HUES48 (cell line): ENCODE measurements around the gene C1GALT1.

Experiments
- H3K27ac ChIP-seq: one replicate; pipeline ENCODE4 v1.7.0; 2013; ENCODE audit warnings: low read depth, low read length, inconsistent platforms
- H3K27me3 ChIP-seq: 2 replicates; pipeline ENCODE4 v1.6.1; 2013; ENCODE audit warnings: mild to moderate bottlenecking, low read length; ENCODE audit not compliant: control insufficient read depth, insufficient read depth
- H3K36me3 ChIP-seq: 2 replicates; pipeline ENCODE4 v1.6.1; 2013; ENCODE audit warnings: low read length; ENCODE audit not compliant: control insufficient read depth, insufficient read depth
- H3K4me1 ChIP-seq: 2 replicates; pipeline ENCODE4 v1.6.1; 2013; ENCODE audit warnings: mild to moderate bottlenecking, low read length; ENCODE audit not compliant: control insufficient read depth, insufficient read depth
- H3K4me3 ChIP-seq: 2 replicates; pipeline ENCODE4 v1.5.1; 2013; ENCODE audit warnings: mild to moderate bottlenecking, low read depth, low read length
- H3K9ac ChIP-seq: 2 replicates; pipeline ENCODE4 v1.6.1; 2013; ENCODE audit warnings: mild to moderate bottlenecking, low read depth, low read length, moderate library complexity
- H3K9me3 ChIP-seq: 2 replicates; pipeline ENCODE4 v1.6.1; 2013; ENCODE audit warnings: low read length; ENCODE audit not compliant: control insufficient read depth, insufficient read depth

The C1GALT1 gene

DNA sequence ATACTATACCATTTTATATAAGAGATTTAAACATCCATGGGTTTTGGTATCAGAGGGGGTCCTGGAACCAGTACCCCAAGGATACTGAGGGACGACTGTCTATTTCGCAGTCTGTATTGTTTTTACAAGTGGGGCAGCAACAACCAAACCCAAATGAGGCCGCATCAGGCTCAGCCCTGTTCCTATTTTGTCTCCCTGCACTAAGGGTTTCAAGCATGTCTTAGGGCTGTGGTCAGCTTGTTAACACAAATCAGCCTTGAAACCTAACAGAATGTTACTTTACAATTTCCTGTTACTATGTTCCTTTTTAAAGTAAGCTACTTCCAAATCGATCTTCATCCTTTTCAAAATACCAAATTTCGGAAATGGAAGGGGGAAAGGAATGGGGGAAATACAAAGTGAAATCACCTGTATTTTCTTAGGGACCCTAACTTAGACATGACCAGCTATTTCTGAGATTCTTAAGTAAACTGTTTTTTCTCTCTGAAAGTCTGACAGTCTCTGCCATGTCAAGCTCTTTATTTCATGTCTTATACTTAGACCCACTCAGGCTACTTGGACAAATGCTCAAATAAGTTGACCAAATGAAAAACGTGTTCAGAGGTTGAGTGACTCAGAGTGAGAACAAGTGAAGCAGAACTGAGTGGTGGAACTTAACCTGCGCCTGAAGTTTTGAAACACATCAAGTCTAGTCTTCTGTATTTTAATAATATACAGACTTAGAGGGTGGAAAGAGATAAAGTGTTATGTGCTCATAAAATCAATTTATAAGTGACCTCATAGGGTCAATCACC lies 75.8 kb downstream of the C1GALT1 start:
- Histone ChIP-seq H3K4me3 (no peak overlapping the region), H3K27me3 (no peaks in the 10 kb centered on the region), H3K9ac (no peak overlapping the region), H3K4me1 (peaks cover 15% of the 10 kb centered on the region), H3K27ac (no peak overlapping the region), H3K9me3 (no peaks in the 10 kb centered on the region), H3K36me3 (peaks cover 6% of the 10 kb centered on the region; the same call in 1 of the 2 replicates)

DNA sequence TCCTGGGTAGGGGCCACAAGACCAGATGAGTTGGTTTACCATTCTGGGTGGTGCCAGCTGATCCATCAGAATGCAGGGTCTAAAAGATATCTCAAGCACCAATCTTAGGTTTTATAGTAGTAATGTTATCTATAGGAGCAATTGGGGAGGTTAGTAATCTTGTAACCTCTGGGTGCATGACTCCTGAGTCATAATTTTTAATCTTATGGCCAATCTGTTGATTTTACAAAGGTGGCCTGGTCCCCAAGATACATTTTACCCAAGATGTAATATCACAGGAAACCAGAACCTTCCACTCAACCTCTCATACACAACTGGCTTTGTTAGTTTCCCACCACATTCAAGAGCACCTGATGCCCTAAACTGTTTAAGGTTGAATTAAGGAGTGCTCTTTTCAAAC lies 79.5 kb downstream of the C1GALT1 start:
- Histone ChIP-seq H3K4me1 (peaks cover 22% of the 10 kb centered on the region), H3K36me3 (no peaks in the 10 kb centered on the region), H3K27me3 (no peaks in the 10 kb centered on the region), H3K9me3 (no peaks in the 10 kb centered on the region), H3K27ac (no peak overlapping the region), H3K9ac (no peak overlapping the region), H3K4me3 (no peak overlapping the region)

DNA sequence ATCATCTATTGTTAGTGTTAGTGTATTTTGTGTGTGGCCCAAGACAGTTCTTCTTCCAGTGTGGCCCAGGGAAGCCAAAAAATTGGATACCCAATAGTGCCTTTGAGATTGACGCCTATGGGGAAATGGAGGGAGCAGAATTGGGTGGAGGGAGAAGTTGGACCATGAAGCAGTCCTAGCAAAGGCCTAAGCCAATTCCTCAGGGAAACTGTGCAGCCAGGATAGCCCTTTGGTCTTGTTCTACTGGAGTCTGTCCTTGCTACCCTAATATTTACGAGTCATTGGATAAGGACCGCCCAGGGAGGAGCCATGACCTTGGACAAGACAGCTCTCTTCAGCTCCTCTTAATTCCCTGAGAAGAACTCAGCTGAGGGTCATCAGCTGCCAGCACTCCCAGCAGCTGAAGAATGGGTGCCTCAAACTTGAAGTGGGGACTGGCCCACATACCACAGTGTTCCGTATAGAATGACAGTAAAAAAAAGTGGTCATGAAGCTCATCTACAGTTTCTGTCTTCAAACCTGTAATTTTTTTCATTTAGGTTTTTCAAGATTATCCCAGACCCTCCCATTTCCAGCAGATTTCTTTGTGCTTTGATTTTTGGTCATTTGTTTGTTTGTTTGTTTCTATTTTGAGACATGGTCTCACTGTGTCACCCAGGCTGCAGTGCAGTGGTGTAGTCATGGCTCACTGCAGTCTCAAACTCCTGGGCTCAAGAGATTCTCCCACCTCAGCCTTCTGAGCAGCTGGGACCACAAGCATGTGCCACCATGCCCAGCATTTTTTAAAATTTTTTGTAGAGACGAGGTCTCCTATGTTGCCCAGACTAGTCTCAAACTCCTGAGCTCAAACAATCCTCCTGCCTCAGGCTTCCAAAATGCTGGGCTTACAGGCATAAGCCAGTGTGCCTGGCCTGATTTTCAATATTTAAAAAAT lies 81.2 kb downstream of the C1GALT1 start:
- Histone ChIP-seq H3K9me3 (no peaks in the 10 kb centered on the region), H3K4me1 (peaks cover 12% of the 10 kb centered on the region), H3K9ac (no peak overlapping the region), H3K27me3 (no peaks in the 10 kb centered on the region), H3K4me3 (no peak overlapping the region), H3K36me3 (no peaks in the 10 kb centered on the region), H3K27ac (no peak overlapping the region)

DNA sequence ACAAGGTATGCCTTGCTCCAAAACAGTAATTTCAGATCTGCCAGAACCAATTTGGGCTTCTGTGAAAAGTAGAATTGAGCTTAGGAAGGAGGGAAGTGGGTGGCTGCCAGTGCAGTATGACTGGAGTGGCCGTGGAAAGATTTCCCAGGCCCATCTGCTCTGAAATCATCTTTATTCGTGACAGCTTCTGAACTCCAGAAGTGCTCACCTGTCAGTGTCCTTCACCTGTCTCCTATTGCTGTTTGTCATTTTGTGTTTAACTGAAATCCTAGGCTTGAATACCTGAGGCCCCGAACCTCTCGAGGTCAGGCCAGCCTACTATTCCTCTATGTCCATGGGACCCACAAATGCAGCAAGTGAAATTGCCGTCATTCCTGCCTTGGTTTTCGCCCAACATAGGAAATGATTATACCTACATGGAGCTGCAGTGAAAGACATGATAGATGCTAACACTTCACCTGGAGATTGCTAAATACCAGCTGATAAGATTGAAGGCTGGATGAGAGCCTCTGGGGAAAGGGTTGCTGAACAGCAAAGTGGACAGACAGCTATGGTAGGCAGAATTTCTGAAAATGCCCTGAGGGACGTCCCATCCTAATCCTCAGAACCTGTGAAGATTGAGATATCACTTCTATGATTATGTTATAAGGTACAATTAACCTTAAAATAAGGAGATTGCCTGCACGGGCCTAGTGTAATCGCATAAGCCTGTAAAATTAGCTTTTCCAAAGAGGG lies 82.1 kb downstream of the C1GALT1 start:
- H3K9ac ChIP-seq = no peak overlapping the region
- no peak overlapping the region for H3K27ac ChIP-seq
- H3K4me1 ChIP-seq = peaks cover 7% of the 10 kb centered on the region
- H3K36me3 ChIP-seq = no peaks in the 10 kb centered on the region
- no peaks in the 10 kb centered on the region for H3K27me3 ChIP-seq
- no peak overlapping the region for H3K4me3 ChIP-seq
- H3K9me3 ChIP-seq = no peaks in the 10 kb centered on the region

DNA sequence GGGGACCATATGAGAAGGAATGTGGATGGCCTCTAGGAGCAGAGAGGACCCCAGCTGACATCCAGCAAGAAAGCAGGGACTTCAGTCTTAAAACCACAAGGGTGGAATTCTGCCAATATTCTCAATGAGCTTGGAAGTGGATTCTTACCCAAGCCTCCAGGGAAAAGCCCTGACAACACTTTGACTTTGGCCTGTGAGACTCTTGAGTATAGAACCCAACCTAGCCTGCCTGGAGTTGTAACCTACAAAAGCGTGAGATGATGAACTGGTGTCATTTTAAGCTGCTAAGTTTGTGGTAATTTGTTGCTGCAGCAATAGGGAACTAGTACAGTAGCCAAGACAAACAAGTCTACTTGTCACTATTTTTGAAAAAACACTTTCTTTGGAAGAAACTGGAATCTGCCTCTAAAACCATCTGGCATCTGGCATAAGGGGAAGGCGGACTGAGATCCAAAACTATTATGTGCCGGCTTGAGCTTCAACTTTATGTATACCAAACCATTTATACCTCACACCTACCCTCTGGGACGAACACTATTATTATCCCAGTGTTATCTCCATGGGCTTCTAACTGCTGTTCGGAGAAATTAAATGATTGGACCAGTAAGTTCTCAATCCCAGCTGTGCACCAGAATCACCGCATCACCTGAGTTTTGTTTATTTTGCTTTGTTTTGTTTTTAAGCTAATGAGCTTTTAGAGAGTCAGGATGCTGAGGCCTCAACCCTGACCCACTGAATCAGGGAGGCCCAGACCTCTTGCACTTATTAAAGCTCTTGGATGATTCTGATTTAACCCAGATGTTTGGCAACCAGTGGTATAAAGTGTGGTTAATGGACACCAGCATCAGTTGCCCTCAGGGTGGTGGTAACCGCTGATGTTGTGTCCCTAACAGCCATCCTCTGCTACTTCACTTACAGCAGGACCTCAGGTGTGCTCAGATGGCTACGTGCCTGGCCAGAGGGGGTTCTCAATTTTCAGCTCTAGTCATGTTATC lies 83.0 kb downstream of the C1GALT1 start:
- H3K27ac ChIP-seq = no peak overlapping the region
- no peaks in the 10 kb centered on the region for H3K27me3 ChIP-seq
- no peak overlapping the region for H3K9ac ChIP-seq
- H3K36me3 ChIP-seq = no peaks in the 10 kb centered on the region
- H3K4me3 ChIP-seq = no peak overlapping the region
- peaks cover 7% of the 10 kb centered on the region for H3K4me1 ChIP-seq
- no peaks in the 10 kb centered on the region for H3K9me3 ChIP-seq

DNA sequence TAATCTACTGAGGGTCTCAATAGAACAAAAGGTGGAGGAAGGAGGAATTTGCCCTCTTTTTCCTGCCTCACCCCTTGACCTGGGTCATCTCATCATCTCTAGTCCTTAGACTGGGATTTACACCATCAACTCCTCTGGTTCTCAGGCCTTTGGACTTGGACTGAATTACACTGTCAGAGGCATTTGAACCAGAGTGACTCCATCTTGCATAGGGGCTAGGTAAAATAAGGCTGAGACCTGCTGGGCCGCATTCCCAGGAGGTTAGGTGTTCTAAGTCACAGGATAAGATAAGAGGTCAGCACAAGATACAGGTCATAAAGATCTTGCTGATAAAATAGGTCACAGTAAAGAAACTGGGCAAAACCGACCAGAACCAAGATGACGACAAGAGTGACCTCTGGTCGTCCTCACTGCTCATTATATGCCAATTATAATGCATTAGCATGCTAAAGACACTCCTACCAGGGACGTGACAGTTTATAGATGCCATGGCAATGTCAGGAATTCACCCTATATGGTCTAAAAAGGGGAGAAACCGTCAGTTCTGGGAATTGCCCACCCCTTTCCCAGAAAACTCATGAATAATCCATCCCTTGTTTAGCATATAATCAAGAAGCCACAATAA lies 84.0 kb downstream of the C1GALT1 start:
- H3K9ac ChIP-seq = no peak overlapping the region
- H3K4me3 ChIP-seq = no peak overlapping the region
- peaks cover 7% of the 10 kb centered on the region for H3K4me1 ChIP-seq
- no peaks in the 10 kb centered on the region for H3K9me3 ChIP-seq
- no peaks in the 10 kb centered on the region for H3K27me3 ChIP-seq
- H3K27ac ChIP-seq = no peak overlapping the region
- no peaks in the 10 kb centered on the region for H3K36me3 ChIP-seq

DNA sequence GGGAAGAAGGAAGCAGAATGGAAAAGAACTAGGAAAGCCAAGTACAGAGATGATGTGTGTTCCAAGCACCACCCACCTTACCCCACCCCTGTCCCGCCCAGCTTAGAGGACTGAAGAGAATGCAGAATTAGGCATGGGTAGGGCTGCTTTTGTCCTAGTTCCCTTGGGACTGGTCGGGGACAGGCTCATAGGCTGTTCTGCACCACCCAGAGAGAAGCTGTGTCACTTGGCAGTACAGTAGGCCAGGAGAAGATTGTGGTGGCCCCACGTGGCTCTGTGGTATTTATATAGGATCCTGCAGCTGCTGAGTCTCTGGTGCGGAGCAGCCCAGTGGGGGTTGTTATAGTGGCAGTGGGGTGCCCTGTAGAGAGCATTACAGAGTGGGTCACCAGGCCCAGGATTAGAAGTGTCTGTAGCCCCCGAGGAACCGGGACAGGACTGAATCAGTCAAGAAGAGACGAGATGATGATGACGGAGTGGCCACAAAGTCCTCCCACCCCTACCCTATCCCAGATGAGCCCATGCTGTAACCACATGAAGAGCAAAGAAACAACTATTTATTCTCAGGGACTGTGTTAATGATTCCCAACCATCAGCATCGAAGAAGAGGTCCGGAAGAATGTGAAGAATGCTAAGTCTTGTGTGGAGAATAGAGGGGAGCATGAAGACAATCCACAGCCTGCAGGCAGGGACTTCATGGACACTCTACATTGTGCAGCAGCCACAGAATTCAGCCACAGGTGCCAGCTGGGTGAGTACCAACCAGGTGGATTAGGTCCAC lies 88.9 kb downstream of the C1GALT1 start:
- Histone ChIP-seq H3K4me1 (no peaks in the 10 kb centered on the region), H3K9me3 (no peaks in the 10 kb centered on the region), H3K9ac (no peak overlapping the region), H3K36me3 (no peaks in the 10 kb centered on the region), H3K27me3 (no peaks in the 10 kb centered on the region), H3K27ac (no peak overlapping the region), H3K4me3 (no peak overlapping the region)

DNA sequence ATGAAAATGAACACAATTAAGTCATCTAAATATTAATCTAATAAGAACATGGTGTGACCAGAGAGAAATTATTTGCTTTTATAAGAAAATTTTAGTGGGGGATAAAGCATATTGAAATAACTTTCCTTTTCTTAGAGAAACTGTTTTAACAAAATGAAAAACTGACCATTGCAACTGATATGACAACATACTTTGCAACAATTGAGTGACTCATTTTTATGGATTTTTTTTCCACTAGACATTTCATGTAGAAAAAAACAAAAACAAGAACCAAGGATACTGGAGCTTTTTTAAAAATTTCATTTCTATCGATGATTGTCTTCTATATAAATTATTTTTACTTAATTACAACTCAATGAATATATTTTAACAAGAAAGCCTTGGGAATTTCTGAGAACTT lies 90.0 kb downstream of the C1GALT1 start:
- Histone ChIP-seq H3K4me1 (no peaks in the 10 kb centered on the region), H3K27ac (no peak overlapping the region), H3K9me3 (no peaks in the 10 kb centered on the region), H3K4me3 (no peak overlapping the region), H3K9ac (no peak overlapping the region), H3K36me3 (no peaks in the 10 kb centered on the region), H3K27me3 (no peaks in the 10 kb centered on the region)

DNA sequence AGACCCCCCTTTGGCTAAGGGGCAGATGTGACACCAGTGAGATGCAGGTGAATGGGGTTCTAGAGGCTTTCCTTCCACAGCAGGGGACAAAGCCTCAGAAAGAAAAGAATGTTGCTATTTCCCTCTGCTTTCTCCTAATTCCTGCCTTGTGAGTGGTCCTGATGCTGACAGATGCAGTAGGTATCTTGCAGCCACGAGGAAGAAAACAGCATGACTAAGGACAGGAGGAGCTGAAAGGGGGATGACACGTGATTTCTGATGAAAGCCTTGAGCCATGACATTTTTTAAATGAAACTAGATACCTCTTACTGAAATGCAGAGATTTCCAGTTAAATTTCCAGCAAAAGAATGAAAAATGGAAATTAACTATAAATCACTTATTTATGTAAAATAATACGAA lies 92.4 kb downstream of the C1GALT1 start:
- no peak overlapping the region for H3K4me3 ChIP-seq
- no peaks in the 10 kb centered on the region for H3K9me3 ChIP-seq
- H3K9ac ChIP-seq = no peak overlapping the region
- no peaks in the 10 kb centered on the region for H3K27me3 ChIP-seq
- no peaks in the 10 kb centered on the region for H3K36me3 ChIP-seq
- no peaks in the 10 kb centered on the region for H3K4me1 ChIP-seq
- H3K27ac ChIP-seq = no peak overlapping the region
